ENCODE measurements around the gene KREMEN1. TPM values are rescaled to one million over a fixed set of nuclear protein-coding genes. Genes with fewer than 3 reads are reported as not detected.

KREMEN1 gene
- total RNA-seq, 1 experiment from 2014 or later = 31.9 TPM

- TF ChIP-seq ZFX (IDR thresholded peaks at IDR 0.05) = no peak
- TF ChIP-seq TCF7L2 (IDR thresholded peaks at IDR 0.05; ENCODE audit: borderline replicate concordance, extremely low read depth, insufficient read depth, insufficient read length) = no peak
- no peak for TF ChIP-seq SIN3A (IDR thresholded peaks at IDR 0.05; ENCODE audit: low read depth)
Observed at GRCh38 chr22:29079218-29079901, 6.5 kb downstream of the KREMEN1 start (continued).

- no peaks in the 10 kb centered on the region for H3K9me3 ChIP-seq (ENCODE audit: control insufficient read depth in 1 of 2, insufficient read depth in 1 of 2, low read depth in 1 of 2, low read length in 2 of 2)
- ChIA-PET RAD21 (ENCODE audit: low non-redundant PET in 1 of 2, low total read pairs in 2 of 2, uncharacterized antibody in 2 of 2, unreplicated experiment in 2 of 2) (no interaction called here), CTCF (no interaction called here), POLR2A (no interaction called here)
- H3K27me3 ChIP-seq (ENCODE audit: insufficient read depth, low read length) = no peaks in the 10 kb centered on the region
- H3K36me3 ChIP-seq (ENCODE audit: control insufficient read depth in 1 of 2, insufficient read depth in 2 of 2, low read length in 2 of 2) = no peaks in the 10 kb centered on the region
- DNase-seq (ENCODE audit: low read depth, low spot score) = no peak
- TF ChIP-seq ELF1 (IDR thresholded peaks at IDR 0.05; ENCODE audit: borderline replicate concordance, low read depth) (no peak), TCF7L2 (IDR thresholded peaks at IDR 0.05; ENCODE audit: borderline replicate concordance, extremely low read depth, insufficient read depth, insufficient read length) (no peak), JUND (IDR thresholded peaks at IDR 0.05) (no peak), CTCF (IDR thresholded peaks at IDR 0.05 in 2 of 3, conservative IDR thresholded peaks at IDR 0.05 in 1 of 3; ENCODE audit: borderline replicate concordance in 1 of 3, insufficient read depth in 1 of 3, low read depth in 2 of 3, low read length in 2 of 3) (no peak), ZNF274 (IDR thresholded peaks at IDR 0.05; ENCODE audit: low read depth, low read length) (no peak), EZH2phosphoT487 (IDR thresholded peaks at IDR 0.05; ENCODE audit: borderline replicate concordance) (no peak), SRF (IDR thresholded peaks at IDR 0.05; ENCODE audit: low read depth) (no peak), MAX (IDR thresholded peaks at IDR 0.05) (no peak), RAD21 (IDR thresholded peaks at IDR 0.05; ENCODE audit: low read depth) (no peak), POLR2AphosphoS5 (IDR thresholded peaks at IDR 0.05; ENCODE audit: low read depth, low read length) (no peak), CBX3 (IDR thresholded peaks at IDR 0.05; ENCODE audit: low read depth) (no peak)
- H3K9me2 ChIP-seq (ENCODE audit: insufficient read depth) = no peaks in the 10 kb centered on the region
- no peak overlapping the region for H3K27ac ChIP-seq (ENCODE audit: low read depth, low read length)
- no peak overlapping the region for H2AFZ ChIP-seq (ENCODE audit: low read depth, low read length, poor library complexity, severe bottlenecking)
- BruUV-seq (replicated peaks) = no TSS peak
- intact Hi-C loops (cut with micrococcal nuclease) = no loop called here
- H3K4me3 ChIP-seq (replicated peaks in 1 of 2; ENCODE audit: low read depth in 1 of 2, low read length in 2 of 2) = no peak overlapping the region
- peaks cover 4 to 11% of the 10 kb centered on the region in 2 experiments; a peak in 3 of 4 replicates for H3K4me1 ChIP-seq (ENCODE audit: control insufficient read depth in 1 of 2, insufficient read depth in 2 of 2, low read length in 2 of 2)
- ATAC-seq = no peak
- no peaks in the 10 kb centered on the region for H4K20me1 ChIP-seq (ENCODE audit: insufficient read depth)
- H3K79me2 ChIP-seq (ENCODE audit: insufficient read depth, low read length) = no peaks in the 10 kb centered on the region
- H3K9ac ChIP-seq (ENCODE audit: low read length) = no peak overlapping the region
- H3K4me2 ChIP-seq (ENCODE audit: low read length) = no peak overlapping the region
Observed at GRCh38 chr22:29080106-29080975, 7.5 kb downstream of the KREMEN1 start.
